Stimulated activated CD8-positive, alpha-beta memory T cell treated with anti-CD3 and anti-CD28 coated beads, Interleukin-7, amount 100 ng/mL, for 1 hour (primary cell): ENCODE data around the gene ODC1.

Experiments used
- DNase-seq, 2 donors: peaks; one replicate each; pipeline ENCODE4 v3.0.0-alpha.2; 2020; ENCODE audit warnings: low read depth in 2 of 2

The ODC1 gene

GRCh38 chr2:10400568-10400977 lies 47.6 kb downstream of the ODC1 start:
- DNase-seq = no peak

GRCh38 chr2:10400002-10400401 lies 48.1 kb downstream of the ODC1 start:
- DNase-seq = no peak

GRCh38 chr2:10399358-10399757 lies 48.8 kb downstream of the ODC1 start:
- DNase-seq = no peak

- no peak for DNase-seq
These were observed 49.6 kb downstream of the ODC1 start for GRCh38 chr2:10398496-10398895.

- DNase-seq = no peak
These were observed 50.2 kb downstream of the ODC1 start for GRCh38 chr2:10397878-10398277.

- DNase-seq = no peak
These were observed 50.7 kb downstream of the ODC1 start for GRCh38 chr2:10397297-10397875.

- DNase-seq = no peak
These were observed 51.7 kb downstream of the ODC1 start for GRCh38 chr2:10396464-10396863.

- DNase-seq = no peak
These were observed 52.2 kb downstream of the ODC1 start for GRCh38 chr2:10395893-10396292.

- no peak for DNase-seq
These were observed 54.5 kb downstream of the ODC1 start for GRCh38 chr2:10393640-10393982.

GRCh38 chr2:10392951-10393639 lies 55.0 kb downstream of the ODC1 start:
- DNase-seq = no peak

GRCh38 chr2:10392548-10392947 lies 55.6 kb downstream of the ODC1 start:
- DNase-seq = no peak

GRCh38 chr2:10392100-10392499 lies 56.0 kb downstream of the ODC1 start:
- DNase-seq = no peak

GRCh38 chr2:10390369-10390801 lies 57.7 kb downstream of the ODC1 start:
- no peak for DNase-seq
